ENCODE data around the gene RBP5.

The RBP5 gene

DNA sequence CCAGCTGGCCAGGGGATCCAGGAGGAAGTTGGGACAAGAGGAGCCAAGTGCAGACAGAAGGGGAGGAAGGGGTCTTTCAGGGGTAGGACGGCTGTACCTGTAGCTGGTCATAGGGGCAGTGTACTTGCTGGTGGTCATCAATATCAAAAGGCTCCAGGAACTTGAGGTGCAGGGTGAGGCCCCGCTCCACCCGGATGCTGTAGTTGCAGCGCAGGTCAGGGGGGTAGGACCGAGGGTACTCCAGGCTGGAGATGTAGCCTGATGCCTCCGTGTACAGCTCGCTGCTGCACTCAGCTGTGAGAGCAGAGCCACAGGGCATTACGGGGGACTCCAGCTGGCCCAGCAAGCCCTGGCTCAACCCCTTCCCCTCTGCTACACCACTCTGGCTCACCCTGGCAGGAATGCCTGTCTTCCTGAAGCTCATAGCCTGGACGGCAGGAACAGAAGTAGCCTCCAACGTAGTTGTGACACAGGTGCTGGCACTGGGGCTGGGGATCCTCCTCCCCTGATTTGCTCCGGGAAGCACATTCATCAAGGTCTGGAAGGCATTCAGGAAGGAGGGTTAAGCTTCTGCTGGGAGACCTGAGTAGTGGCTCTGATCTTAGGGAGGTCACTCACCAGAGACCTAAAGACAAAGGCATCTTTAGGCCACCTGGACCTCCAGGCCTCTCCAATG lies 39.4 kb downstream of the RBP5 start:
- Histone ChIP-seq H3K27me3 (ENCODE audit: insufficient read depth, poor library complexity, severe bottlenecking) (no peaks in the 10 kb centered on the region), H3K27ac (replicated peaks) (no peak overlapping the region)
- DNase-seq (ENCODE audit: low read depth in 1 of 2, low spot score in 1 of 2) = no peak

DNA sequence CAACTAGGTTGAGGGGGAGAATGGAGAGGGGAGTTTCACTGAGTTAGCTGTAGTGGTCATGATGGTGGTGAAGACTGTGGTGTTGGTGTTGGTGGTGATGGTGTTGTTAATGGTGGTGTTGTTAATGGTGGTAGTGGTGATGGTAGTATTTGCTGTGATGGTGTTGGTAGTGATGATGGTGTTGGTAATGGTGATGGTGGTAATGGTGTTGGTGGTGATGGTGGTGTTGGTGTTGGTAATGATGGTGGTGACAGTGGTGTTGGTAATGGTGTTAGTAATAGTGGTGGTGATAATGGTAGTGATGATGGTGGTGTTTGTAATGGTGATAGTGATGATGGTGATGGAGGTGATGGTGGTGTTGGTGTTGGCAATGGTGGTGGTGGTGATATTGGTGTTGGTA lies 45.6 kb downstream of the RBP5 start:
- H3K27ac ChIP-seq (replicated peaks) = no peak overlapping the region
- no peaks in the 10 kb centered on the region for H3K27me3 ChIP-seq (ENCODE audit: insufficient read depth, poor library complexity, severe bottlenecking)
- no peak overlapping the region for H3K4me3 ChIP-seq (replicated peaks; ENCODE audit: insufficient read depth, low read length)
- no peak for DNase-seq (ENCODE audit: low read depth in 1 of 2, low spot score in 1 of 2)
- TF ChIP-seq REST (IDR thresholded peaks at IDR 0.05; ENCODE audit: insufficient replicate concordance, low read depth) (no peak), GABPA (IDR thresholded peaks at IDR 0.05; ENCODE audit: low read depth) (no peak), CTCF (IDR thresholded peaks at IDR 0.05; ENCODE audit: insufficient read depth, low read length) (no peak), SPI1 (IDR thresholded peaks at IDR 0.05; ENCODE audit: borderline replicate concordance, low read depth) (no peak), POLR2AphosphoS5 (IDR thresholded peaks at IDR 0.05; ENCODE audit: low read depth) (no peak)

More for the DNA sequence above, 39.4 kb downstream of the RBP5 start:
- no peak overlapping the region for H3K4me3 ChIP-seq (replicated peaks; ENCODE audit: insufficient read depth, low read length)
- TF ChIP-seq SPI1 (IDR thresholded peaks at IDR 0.05; ENCODE audit: borderline replicate concordance, low read depth) (no peak), GABPA (IDR thresholded peaks at IDR 0.05; ENCODE audit: low read depth) (no peak), CTCF (IDR thresholded peaks at IDR 0.05; ENCODE audit: insufficient read depth, low read length) (no peak), REST (IDR thresholded peaks at IDR 0.05; ENCODE audit: insufficient replicate concordance, low read depth) (no peak), POLR2AphosphoS5 (IDR thresholded peaks at IDR 0.05; ENCODE audit: low read depth) (no peak)

- TF ChIP-seq POLR2AphosphoS5 (IDR thresholded peaks at IDR 0.05; ENCODE audit: low read depth) (no peak), GABPA (IDR thresholded peaks at IDR 0.05; ENCODE audit: low read depth) (no peak), SPI1 (IDR thresholded peaks at IDR 0.05; ENCODE audit: borderline replicate concordance, low read depth) (no peak), CTCF (IDR thresholded peaks at IDR 0.05; ENCODE audit: insufficient read depth, low read length) (no peak), REST (IDR thresholded peaks at IDR 0.05; ENCODE audit: insufficient replicate concordance, low read depth) (no peak)
- Histone ChIP-seq H3K4me3 (replicated peaks; ENCODE audit: insufficient read depth, low read length) (no peak overlapping the region), H3K27ac (replicated peaks) (no peak overlapping the region), H3K27me3 (ENCODE audit: insufficient read depth, poor library complexity, severe bottlenecking) (no peaks in the 10 kb centered on the region)
- DNase-seq (ENCODE audit: low read depth in 1 of 2, low spot score in 1 of 2) = no peak
Observed at GRCh38 chr12:7081037-7081436, 47.7 kb downstream of the RBP5 start.

Measured in HL-60 (cell line).